Heart left ventricle (tissue), 13 donors: ENCODE results near the gene DIP2B.

Experiments
- CTCF ChIP-seq, 12 donors: fragments of 200-600 bp; sonication (generic) in 4 of 12; IDR thresholded peaks; one replicate each; pipeline versions ENCODE4 v1.5.0 to v1.8.0; 2018 to 2022; ENCODE audit warnings: antibody characterized with exemption in 12 of 12, mild to moderate bottlenecking in 5 of 12
- POLR2A ChIP-seq, 2 donors: fragments of 450-650 bp; IDR thresholded peaks; one replicate each; pipeline ENCODE4 v1.6.1; 2017; ENCODE audit warnings: antibody characterized with exemption in 2 of 2, mild to moderate bottlenecking in 2 of 2, moderate library complexity in 2 of 2
- donor health status: ischemic (EF 13 %, LVEDD 7.1; RV severe dilation, severe dysfunction).
- donor health status: DM: no; HTN: yes; CAD: no.
- donor health status: DM: no; HTN: no; CAD: no.
- donor health status: ischemic (EF 25% LVEDD 6.9; RV normal size, moderate dysfunction).
- donor health status: ischemic (EF 25% LVEDD 5.7; RV mildly dilated, moderate dysfunction).
- donor health status: ischemic (EF 35%, LVEDD 5.7; RV mildly dilated, moderate dysfunction).
- donor health status: nonischemic (EF 11% LVEDD 7.7; RV severe dilation, severe dysfunction).
- donor health status: DM: yes; HTN: yes; CAD: no.
- donor health status: PGD.
- donor health status: ischemic (EF 29% LVEDD 5.4; RV normal size, mild dysfunction).
- donor health status: nonischemic (EF 23%, LVEDD 6.1; RV moderate dilation, normal function).

- TF ChIP-seq CTCF (IDR thresholded peaks at IDR 0.05) (no peak), POLR2A (IDR thresholded peaks at IDR 0.05) (no peak)
Observed at GRCh38 chr12:50679612-50680011, 174.8 kb downstream of the DIP2B start.
